NCI-H2227 (cell line): Measurements from ENCODE around the gene CFH.
"Not testable (repeated sequence)": the region's sequence is repeated elsewhere in the genome, so short reads cannot be mapped to it uniquely, and the experiment has no call there.

ENCODE experiments used
- DNase-seq: peaks from one replicate; lab custom pipeline; 2025; ENCODE audit not compliant: unreplicated experiment; lab: John Stamatoyannopoulos, UW

The CFH gene

GRCh38 chr1:196661345-196661744 lies 9.5 kb downstream of the CFH start:
- no peak for DNase-seq

- DNase-seq, result no peak
Measured at GRCh38 chr1:196667131-196667530, 15.3 kb downstream of the CFH start.

- no peak for DNase-seq
Measured at GRCh38 chr1:196669051-196669450, 17.2 kb downstream of the CFH start.

GRCh38 chr1:196669693-196670092 lies 17.9 kb downstream of the CFH start:
- no peak for DNase-seq

- DNase-seq, result no peak
Measured at GRCh38 chr1:196674908-196675307, 23.1 kb downstream of the CFH start.

- no peak for DNase-seq
Measured at GRCh38 chr1:196677781-196678509, 26.1 kb downstream of the CFH start.

GRCh38 chr1:196678510-196678884 lies 26.7 kb downstream of the CFH start:
- DNase-seq, result no peak

GRCh38 chr1:196680107-196680506 lies 28.3 kb downstream of the CFH start:
- no peak for DNase-seq

- DNase-seq, result no peak
Measured at GRCh38 chr1:196684476-196684875, 32.6 kb downstream of the CFH start.

- no peak for DNase-seq
Measured at GRCh38 chr1:196685506-196685905, 33.7 kb downstream of the CFH start.

GRCh38 chr1:196689001-196689400 lies 37.2 kb downstream of the CFH start:
- DNase-seq, result no peak

- peak; percentile 45 for DNase-seq
Measured at GRCh38 chr1:196690582-196690981, 38.7 kb downstream of the CFH start.

- no peak for DNase-seq
Measured at GRCh38 chr1:196698993-196699392, 47.1 kb downstream of the CFH start.

- no peak for DNase-seq
Measured at GRCh38 chr1:196701144-196701543, 49.3 kb downstream of the CFH start.

- DNase-seq, result not testable (repeated sequence)
Measured at GRCh38 chr1:196709892-196710291, 58.0 kb downstream of the CFH start.

- DNase-seq, result no peak
Measured at GRCh38 chr1:196717868-196718267, 66.0 kb downstream of the CFH start.

- no peak for DNase-seq
Measured at GRCh38 chr1:196723325-196724185, 71.7 kb downstream of the CFH start.

GRCh38 chr1:196732526-196732925 lies 80.7 kb downstream of the CFH start:
- DNase-seq, result no peak

- no peak for DNase-seq
Measured at GRCh38 chr1:196733091-196733970, 81.5 kb downstream of the CFH start.

GRCh38 chr1:196734006-196734405 lies 82.2 kb downstream of the CFH start:
- no peak for DNase-seq

- DNase-seq, result no peak
Measured at GRCh38 chr1:196734460-196734859, 82.6 kb downstream of the CFH start.
